ENCODE data around the gene CCL24. TPM values are rescaled to one million over a fixed set of nuclear protein-coding genes. Genes with fewer than 3 reads are reported as not detected.
"Not testable (repeated sequence)": the region's sequence is repeated elsewhere in the genome, so short reads cannot be mapped to it uniquely, and the experiment has no call there.

CCL24 gene
- total RNA-seq, 6 donors from 2014 or later: 1.4 to 7.6 (median 2.7) TPM; not detected in 2

DNA sequence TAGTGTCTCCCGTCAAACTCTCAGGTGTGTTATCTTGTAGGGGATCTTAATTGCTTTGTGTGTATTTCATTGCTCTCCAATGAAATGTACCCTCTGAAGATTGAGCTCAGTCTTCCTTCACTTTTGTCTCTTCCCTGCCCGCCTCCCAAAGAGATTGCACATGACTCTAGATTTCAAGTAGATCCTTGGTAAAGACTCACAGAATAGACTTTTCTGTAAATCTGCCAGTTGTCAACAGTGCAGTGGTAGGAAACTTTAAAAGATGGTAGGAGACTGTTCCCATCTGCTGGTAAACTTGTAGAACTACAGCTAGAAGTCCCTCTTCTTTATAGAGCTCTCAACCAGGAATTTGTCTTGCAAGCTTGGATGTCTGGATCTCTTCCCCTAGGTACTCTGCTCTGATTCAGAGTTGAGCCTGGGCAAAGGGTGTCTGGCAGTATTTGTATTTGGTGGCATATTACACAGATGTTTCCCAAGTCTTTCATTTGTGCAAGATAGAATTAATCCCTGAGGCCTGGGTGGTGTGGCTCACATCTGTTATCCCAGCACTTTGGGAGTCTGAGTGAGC is 51.2 kb downstream of the CCL24 start:
- TF ChIP-seq, protein P1, sequence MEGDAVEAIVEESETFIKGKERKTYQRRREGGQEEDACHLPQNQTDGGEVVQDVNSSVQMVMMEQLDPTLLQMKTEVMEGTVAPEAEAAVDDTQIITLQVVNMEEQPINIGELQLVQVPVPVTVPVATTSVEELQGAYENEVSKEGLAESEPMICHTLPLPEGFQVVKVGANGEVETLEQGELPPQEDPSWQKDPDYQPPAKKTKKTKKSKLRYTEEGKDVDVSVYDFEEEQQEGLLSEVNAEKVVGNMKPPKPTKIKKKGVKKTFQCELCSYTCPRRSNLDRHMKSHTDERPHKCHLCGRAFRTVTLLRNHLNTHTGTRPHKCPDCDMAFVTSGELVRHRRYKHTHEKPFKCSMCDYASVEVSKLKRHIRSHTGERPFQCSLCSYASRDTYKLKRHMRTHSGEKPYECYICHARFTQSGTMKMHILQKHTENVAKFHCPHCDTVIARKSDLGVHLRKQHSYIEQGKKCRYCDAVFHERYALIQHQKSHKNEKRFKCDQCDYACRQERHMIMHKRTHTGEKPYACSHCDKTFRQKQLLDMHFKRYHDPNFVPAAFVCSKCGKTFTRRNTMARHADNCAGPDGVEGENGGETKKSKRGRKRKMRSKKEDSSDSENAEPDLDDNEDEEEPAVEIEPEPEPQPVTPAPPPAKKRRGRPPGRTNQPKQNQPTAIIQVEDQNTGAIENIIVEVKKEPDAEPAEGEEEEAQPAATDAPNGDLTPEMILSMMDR (IDR thresholded peaks at IDR 0.05): peak; percentile 58 to 84 (median 74)
- TF ChIP-seq POLR2AphosphoS5 (IDR thresholded peaks at IDR 0.05): no peak
- TF ChIP-seq EP300 (IDR thresholded peaks at IDR 0.05): no peak
- no peak for TF ChIP-seq POLR2A (IDR thresholded peaks at IDR 0.05)
- Histone ChIP-seq H3K9me3 (no peaks in the 10 kb centered on the region), H3K4me3 (no peak overlapping the region), H3K27me3 (no peaks in the 10 kb centered on the region), H3K27ac (no peak overlapping the region), H3K4me1 (peaks cover 0 to 8% (median 4%) of the 10 kb centered on the region in 4 donors), H3K36me3 (no peaks in the 10 kb centered on the region)
- DNase-seq (no peak), ATAC-seq (ENCODE audit: low FRiP score in 2 of 2) (peak; percentile 83 to 88)
- WGBS, 2 donors: 11 to 12% methylated on average over 2 of the region's 2 CpGs

DNA sequence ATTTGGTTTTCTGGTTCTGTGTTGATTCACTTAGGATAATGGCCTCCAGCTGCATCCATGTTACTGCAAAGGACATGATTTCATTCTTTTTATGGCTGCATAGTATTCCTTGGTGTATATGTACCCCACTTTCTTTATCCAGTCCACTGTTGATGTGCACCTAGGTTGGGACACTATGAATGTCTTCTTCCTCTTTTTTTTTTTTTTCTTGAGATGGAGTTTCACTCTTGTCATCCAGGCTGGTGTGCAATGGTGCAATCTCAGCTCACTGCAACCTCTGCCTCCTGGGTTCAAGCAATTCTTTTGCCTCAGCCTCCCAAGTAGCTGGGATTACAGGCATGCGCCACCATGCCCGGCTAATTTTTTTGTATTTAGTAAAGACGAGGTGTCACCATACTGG is 51.8 kb downstream of the CCL24 start:
- not testable (repeated sequence) for H3K4me1 ChIP-seq; H3K27ac ChIP-seq; H3K4me3 ChIP-seq; DNase-seq; H3K9me3 ChIP-seq; H3K27me3 ChIP-seq; ATAC-seq (ENCODE audit: low FRiP score in 2 of 2); H3K36me3 ChIP-seq
- WGBS, 2 donors: 88 to 94% methylated on average over 3 of the region's 3 CpGs

Other genes starting within 250 kb of the CCL24 start
- 10 to 100 TPM; 43.9 to 66.0 (median 55.2) TPM for gene HIP1, start 74.9 kb downstream of the CCL24 start, total RNA-seq
- gene CCL26, start 41.6 kb downstream of the CCL24 start, total RNA-seq: 1 to 10 TPM in 1 of 6 donors, under 1 TPM in 1, not detected in 4; 0.71 to 3.6 TPM
- gene RHBDD2, start 65.2 kb upstream of the CCL24 start, total RNA-seq: 100 to 1,000 TPM in 2 of 6 donors, 10 to 100 TPM in 4; 35.6 to 132 (median 82.5) TPM
- 100 to 1,000 TPM; 107 to 257 (median 194) TPM for gene POR, start 101.3 kb upstream of the CCL24 start, total RNA-seq
- gene TMEM120A, start 180.8 kb upstream of the CCL24 start, total RNA-seq: 10 to 100 TPM; 27.5 to 75.4 (median 43.1) TPM
- gene STYXL1, start 234.2 kb upstream of the CCL24 start, total RNA-seq: 10 to 100 TPM; 11.1 to 71.2 (median 23.5) TPM
- gene MDH2, start 234.3 kb upstream of the CCL24 start, total RNA-seq: 100 to 1,000 TPM in 3 of 6 donors, 10 to 100 TPM in 3; 52.4 to 131 (median 111) TPM